Fibroblast of peridontal ligament (primary cell): Measurements from ENCODE around the gene FSTL4.
A peak's percentile ranks its signal among the peaks of the same experiment; 100 is the strongest.

ENCODE experiments used
- DNase-seq: peaks from one replicate; pipeline ENCODE4 v3.0.0-alpha.2; 2010; ENCODE audit errors: extremely low read depth

Gene FSTL4

DNA sequence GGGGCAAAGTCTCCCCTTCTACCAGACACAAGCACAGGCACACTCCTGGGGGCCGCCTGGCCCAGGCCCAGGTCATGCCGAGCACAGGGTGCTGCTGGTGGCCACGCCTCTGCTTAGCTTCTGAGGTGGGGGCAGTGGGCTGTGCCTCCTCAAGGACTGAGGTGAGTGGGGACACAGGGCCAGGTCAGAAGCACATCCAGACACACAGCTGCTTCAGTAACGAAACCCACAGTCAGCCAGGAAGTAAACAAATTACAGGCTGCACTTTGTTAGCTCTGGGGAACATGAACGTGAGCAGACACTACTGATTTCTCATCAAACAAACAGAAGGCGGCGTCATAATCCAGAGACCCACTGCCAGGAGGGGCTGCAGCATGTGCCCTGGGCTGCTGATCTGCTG lies 368.1 kb downstream of the FSTL4 start:
- DNase-seq: no peak

GRCh38 chr5:133243196-133243595 lies 369.1 kb downstream of the FSTL4 start:
- DNase-seq: no peak

DNA sequence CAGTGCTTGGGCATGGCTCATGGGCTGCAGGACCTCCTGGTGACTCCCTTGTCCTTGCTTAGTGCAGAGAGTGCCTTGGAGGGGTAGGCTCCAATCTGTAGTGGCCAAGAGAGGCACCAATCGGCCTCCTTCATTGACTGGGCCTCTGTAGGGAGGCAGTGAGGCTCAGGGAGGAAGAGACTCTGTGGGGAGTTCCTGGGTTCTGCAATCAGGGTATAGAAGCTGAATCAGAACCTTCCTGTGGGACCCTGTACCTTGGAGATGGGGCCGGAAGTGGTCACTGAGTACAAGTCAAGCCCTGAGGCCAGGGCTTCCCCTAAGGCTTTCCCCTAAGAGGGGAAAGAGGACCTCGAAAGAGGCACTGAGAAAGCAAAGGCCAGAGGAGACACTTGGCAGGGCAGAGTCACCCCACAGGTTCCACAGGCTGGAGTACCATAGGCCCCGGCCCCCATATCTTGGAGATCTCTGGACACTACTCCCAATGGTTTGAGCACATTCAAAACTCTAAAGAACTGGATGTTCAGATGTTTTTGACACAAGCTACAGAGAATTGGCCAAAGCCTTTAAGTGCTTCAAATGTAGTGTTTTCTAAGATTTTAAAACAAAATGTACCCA lies 370.0 kb downstream of the FSTL4 start:
- DNase-seq: no peak

DNA sequence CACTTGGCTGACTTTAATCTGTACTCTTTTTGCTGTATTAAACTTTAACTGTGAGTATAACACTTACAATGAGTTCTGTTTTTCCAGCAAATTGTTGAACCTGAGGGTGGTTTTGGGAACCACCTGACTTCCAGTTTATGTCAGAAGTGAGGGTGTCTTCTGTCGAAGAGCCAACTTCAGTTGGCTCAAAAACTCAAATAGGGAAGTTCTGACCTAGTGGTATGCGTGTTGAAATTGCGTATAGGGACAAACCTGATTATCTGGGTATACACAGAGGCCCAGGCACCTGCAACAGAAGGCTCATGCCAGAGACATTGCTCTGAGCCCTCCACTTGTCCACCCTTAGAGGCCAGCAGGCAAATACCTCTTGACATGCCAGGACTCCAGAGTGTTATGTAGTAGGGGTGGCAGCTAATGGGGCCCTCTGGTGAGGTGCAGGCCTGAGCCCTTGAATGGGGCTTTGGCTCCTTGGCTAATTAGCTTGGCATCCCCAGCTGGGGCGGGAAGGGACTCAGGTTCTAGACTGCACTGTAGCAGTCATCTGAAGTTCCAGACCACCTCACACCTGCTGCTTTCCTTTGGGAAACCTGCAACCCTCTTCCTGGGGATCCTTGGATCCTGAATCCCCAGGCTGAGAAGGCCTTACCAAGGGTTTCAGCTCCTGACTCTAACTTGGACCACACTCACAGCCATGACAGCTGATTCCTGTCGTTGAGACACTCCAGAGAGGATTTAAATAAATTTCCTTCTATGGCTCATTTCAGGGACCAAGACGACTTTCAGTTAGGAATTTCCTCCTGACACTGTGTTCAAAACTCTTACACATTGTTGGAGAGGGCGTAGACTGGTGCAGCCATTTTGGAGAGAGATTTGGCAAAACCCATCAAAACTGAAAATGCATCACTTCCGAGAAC lies 370.9 kb downstream of the FSTL4 start:
- no peak for DNase-seq

DNA sequence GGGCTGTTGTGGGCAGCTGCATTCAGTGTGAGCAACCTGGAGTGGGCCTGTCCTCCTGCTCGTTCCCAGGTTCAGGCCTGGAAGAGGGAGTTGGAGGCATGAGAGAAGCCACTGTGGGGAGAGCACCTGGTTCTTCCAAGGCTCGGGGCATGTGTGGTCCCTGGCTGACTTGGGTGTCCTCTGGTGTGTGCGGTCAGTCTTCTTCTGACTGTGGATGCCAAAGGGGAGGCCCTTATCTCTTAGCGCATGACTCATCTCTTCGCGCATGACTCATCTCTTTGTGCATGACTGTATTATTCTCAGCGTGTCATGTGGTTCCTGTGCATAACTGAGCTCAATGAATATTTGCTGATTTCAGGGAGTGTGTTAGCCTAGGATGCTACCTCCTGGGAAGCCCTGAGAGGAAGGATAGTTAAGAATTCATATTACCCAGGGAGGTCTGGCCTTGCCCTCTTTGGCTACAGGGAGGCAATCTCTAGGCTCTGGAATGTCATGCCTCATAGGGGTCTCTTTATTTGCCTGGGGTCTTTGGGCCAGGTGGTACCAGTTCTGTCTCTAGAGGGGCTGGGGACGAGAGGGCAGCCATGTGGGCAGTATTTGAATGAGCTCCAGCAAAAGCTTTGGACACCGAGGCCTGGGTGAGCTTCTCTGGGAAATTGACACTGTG lies 371.8 kb downstream of the FSTL4 start:
- peak; percentile 55 for DNase-seq

DNA sequence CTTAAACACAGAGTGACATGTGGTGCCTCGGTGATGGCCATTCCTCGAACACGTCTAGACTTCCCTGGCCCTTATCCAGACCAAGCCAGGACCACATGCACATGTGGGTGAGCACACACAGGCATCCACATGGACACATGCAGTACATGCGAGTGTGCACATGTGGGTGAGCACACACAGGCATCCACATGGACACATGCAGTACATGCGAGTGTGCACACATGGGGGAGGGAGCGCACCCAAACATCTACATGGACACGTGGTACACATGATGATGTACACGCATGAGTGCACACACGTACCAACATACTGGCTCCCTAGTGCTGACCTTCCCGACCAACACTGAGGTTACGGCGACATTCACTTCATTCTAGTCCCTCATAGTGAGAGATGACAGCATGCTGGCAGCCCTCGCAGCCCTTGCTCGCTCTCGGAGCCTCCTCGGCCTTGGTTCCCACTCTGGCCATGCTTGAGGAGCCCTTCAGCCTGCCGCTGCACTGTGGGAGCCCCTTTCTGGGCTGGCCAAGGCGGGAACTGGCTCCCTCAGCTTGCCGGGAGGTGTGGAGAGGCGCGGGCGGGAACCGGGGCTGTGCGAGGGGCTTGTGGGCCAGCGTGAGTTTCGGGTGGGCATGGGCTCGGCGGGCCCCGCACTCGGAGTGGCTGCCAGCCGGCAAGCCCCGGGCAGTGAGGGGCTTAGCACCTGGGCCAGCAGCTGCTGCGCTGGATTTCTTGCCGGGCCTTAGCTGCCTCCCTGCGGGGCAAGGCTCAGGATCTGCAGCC lies 373.7 kb downstream of the FSTL4 start:
- no peak for DNase-seq

GRCh38 chr5:133236976-133237375 lies 375.4 kb downstream of the FSTL4 start:
- no peak for DNase-seq

DNA sequence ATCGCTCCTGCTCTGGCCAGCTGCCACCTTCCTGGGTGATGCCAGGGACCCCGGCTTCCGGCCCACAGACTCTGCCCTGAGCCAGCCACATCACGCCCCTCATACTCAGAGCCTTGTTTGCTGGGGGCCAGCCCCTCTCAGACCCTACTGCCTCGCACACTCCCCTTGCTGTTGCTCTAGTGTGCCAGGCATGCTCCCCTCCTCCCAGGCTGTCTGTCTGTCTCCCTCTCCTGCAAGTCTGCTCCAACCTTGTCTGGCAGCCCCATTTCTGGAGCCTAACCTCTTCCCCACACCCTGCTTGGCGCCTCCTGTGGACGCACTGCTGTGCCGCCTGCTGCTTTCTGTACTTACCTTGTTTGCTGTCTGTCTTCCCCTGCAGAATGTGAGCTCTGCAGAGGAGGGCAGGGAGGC lies 375.8 kb downstream of the FSTL4 start:
- no peak for DNase-seq

DNA sequence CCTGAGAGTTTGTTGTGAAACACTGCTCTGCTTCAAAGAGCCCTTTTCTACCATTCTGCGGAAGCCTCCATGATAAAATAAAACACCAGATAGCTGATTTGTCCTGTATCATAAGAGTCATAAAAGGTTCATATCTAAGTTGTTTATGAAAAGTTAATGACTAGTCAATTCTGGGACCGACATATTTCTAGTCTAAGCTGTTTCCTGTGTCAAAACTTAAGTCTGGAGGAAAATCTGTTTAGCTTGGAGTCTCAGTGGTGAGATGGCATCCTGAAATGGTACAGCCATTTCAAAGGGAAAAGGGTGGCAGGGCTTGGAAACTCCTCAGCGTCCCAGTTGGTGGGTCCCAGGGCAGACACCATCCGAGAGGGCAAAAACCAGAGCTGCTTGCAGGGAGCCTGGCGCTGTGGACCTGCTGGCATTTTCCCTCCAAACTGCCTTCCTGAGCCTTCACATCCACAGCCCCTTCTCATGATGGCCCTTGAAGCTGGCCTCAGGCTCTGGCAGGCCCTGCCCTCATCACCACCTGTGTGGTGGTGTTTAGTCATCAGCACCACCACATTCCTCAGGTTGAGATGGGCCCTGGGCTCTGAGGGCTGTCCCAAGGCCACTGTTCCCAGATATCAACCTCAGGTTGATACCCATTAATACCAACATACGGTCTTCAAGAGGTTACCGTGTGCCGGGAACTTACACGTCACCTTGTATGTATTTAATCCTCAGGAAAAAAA lies 376.5 kb downstream of the FSTL4 start:
- no peak for DNase-seq

DNA sequence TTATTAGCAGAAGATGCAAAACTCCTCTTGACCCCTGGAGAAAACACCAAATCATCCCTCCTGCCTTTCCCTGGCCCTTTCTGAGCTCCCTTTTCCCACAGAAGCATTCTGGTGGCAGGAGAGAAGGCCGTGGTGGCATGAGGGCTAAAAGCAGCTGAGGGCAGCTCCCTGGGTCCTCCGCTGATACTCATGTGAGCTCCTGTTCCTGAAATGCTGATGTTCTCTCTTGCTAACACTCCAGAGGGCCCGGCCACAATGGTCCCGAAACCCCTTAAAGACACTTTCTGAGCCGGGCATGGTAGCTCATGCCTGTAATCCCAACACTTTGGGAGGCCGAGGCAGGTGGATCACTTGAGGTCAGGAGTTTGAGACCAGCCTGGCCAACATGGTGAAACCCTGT lies 377.4 kb downstream of the FSTL4 start:
- DNase-seq: no peak

DNA sequence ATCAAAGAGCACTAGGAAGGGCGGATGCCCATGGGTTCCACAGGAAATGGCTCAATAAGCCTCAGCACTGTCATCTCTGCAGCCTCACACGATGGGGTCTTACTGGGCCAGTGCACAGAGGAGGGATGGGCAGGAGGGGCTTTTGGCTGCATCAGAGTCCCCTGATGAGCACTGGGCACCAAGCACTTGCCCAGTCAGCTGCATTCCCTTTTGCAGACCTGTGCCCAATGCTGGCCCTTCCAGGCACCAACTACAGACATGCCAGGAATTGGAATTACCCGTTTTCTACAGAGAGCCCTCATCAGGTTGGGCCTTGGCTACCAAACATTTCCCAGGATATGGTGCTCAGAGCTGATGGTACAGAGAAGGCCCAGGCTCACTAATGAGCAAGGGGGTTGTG lies 378.1 kb downstream of the FSTL4 start:
- DNase-seq: no peak

DNA sequence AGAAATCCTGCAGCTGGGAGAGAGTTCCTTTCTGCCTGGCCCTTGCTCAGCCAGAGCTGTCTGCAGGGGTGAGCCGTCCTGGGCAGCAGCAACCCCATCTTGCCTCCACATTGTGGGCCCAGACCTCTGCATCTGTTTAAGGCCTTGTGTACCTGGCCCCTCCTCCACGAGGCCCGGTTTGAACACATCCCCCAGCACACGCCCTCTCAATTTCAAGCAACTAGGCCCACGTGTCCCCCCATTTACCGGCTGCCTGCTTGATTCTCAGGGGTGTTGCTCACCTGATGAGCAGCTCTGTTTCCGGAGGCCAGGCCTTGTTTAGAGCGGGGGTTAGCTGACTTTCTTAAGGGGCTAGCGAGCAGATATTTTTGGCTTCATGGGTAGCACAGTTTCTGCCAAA lies 378.7 kb downstream of the FSTL4 start:
- DNase-seq: no peak

DNA sequence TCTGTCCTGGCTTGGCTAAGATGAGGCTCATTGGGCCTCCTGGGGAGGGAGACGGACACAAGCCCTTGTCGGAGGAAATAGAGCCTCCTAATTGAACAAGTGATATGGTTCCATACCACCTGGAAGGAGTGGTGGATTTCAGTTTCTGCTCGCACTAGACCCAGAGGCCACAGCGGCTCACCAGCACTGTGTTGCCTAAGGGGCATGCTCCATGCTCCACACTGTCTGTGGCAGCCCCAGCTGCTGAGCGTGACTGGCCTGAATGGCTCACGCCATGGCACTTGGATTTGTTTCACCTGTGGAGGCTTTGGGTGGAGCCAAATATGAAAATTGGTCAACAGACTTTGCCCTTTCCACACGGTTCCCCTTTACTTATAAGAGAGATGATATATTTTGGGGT lies 379.4 kb downstream of the FSTL4 start:
- no peak for DNase-seq

GRCh38 chr5:133232435-133232834 lies 379.9 kb downstream of the FSTL4 start:
- no peak for DNase-seq

GRCh38 chr5:133232011-133232410 lies 380.3 kb downstream of the FSTL4 start:
- DNase-seq: no peak

GRCh38 chr5:133230823-133231578 lies 381.3 kb downstream of the FSTL4 start:
- DNase-seq: no peak

GRCh38 chr5:133229931-133230664 lies 382.2 kb downstream of the FSTL4 start:
- no peak for DNase-seq

- DNase-seq: no peak
These were observed 384.0 kb downstream of the FSTL4 start for GRCh38 chr5:133228316-133228715.

GRCh38 chr5:133227897-133228296 lies 384.4 kb downstream of the FSTL4 start:
- DNase-seq: no peak

- no peak for DNase-seq
These were observed 385.3 kb downstream of the FSTL4 start for GRCh38 chr5:133227082-133227481.
